Measurements from ENCODE around the gene PIBF1.
A peak's percentile ranks its signal among the peaks of the same experiment; 100 is the strongest.
"Not testable (repeated sequence)": the region's sequence is repeated elsewhere in the genome, so short reads cannot be mapped to it uniquely, and the experiment has no call there.

Gene PIBF1

GRCh38 chr13:73034901-73035300, 253.0 kb downstream of the PIBF1 start:
- no peak for DNase-seq

GRCh38 chr13:73035660-73036059, 253.7 kb downstream of the PIBF1 start:
- DNase-seq, result no peak

GRCh38 chr13:73036566-73036965, 254.6 kb downstream of the PIBF1 start:
- no peak for DNase-seq

- DNase-seq, result no peak
These were observed 256.1 kb downstream of the PIBF1 start for GRCh38 chr13:73038064-73038463.

GRCh38 chr13:73039201-73040108, 257.5 kb downstream of the PIBF1 start:
- peak; percentile 37 to 41 for DNase-seq

GRCh38 chr13:73040484-73040883, 258.6 kb downstream of the PIBF1 start:
- no peak for DNase-seq

- DNase-seq, result no peak
These were observed 259.1 kb downstream of the PIBF1 start for GRCh38 chr13:73040968-73041596.

- DNase-seq, result no peak
These were observed 263.1 kb downstream of the PIBF1 start for GRCh38 chr13:73045031-73045430.

GRCh38 chr13:73048615-73049014, 266.7 kb downstream of the PIBF1 start:
- DNase-seq, result not testable (repeated sequence)

GRCh38 chr13:73054712-73055111, 272.8 kb downstream of the PIBF1 start:
- peak in 1 of 2 experiments; percentile 37 for DNase-seq

GRCh38 chr13:73055813-73056564, 274.1 kb downstream of the PIBF1 start:
- no peak for DNase-seq

- DNase-seq, result no peak
These were observed 274.6 kb downstream of the PIBF1 start for GRCh38 chr13:73056565-73056962.

- DNase-seq, result no peak
These were observed 275.5 kb downstream of the PIBF1 start for GRCh38 chr13:73057284-73058063.

- no peak for DNase-seq
These were observed 276.1 kb downstream of the PIBF1 start for GRCh38 chr13:73058064-73058313.

GRCh38 chr13:73058432-73058735, 276.5 kb downstream of the PIBF1 start:
- no peak for DNase-seq

GRCh38 chr13:73058736-73059459, 277.0 kb downstream of the PIBF1 start, which contains the start of gene KLF5:
Gene KLF5, plus strand, starts transcription at chr13:73059005. Its CDS starts 323 bp downstream, at chr13:73059328.
- DNase-seq, result peak; percentile 78 to 84

GRCh38 chr13:73059460-73060250, 277.7 kb downstream of the PIBF1 start:
- DNase-seq, result peak; percentile 15 to 34

- DNase-seq, result no peak
These were observed 278.6 kb downstream of the PIBF1 start for GRCh38 chr13:73060251-73061160.

- DNase-seq, result no peak
These were observed 279.5 kb downstream of the PIBF1 start for GRCh38 chr13:73061473-73061872.

- no peak for DNase-seq
These were observed 279.9 kb downstream of the PIBF1 start for GRCh38 chr13:73061876-73062275.

Data from NCI-H2081 (cell line).